OCI-LY7 (cell line): Measurements from ENCODE around the gene EPHA3.

ENCODE experiments used
- CTCF ChIP-seq: fragments of 200-600 bp; sonication (generic); conservative IDR thresholded peaks from 2 replicates; pipeline ENCODE4 v1.5.1; 2014; ENCODE audit warnings: mild to moderate bottlenecking, antibody characterized with exemption, low read length, moderate library complexity, mixed read lengths
- EZH2phosphoT487 ChIP-seq: fragments of 200-600 bp; sonication (generic); IDR thresholded peaks from 2 replicates; pipeline ENCODE4 v1.6.1; 2018; ENCODE audit warnings: low read depth, borderline replicate concordance, mild to moderate bottlenecking, mixed run types, antibody characterized with exemption, low read length, moderate library complexity, mixed read lengths

GRCh38 chr3:89164774-89165173 lies 57.4 kb downstream of the EPHA3 start:
- TF ChIP-seq CTCF (no peak), EZH2phosphoT487 (no peak)
